K562 (cell line): ENCODE results near the gene TXN2. TPM values are rescaled to one million over a fixed set of nuclear protein-coding genes. Genes with fewer than 3 reads are reported as not detected.

Experiments
- C11orf30 ChIP-seq: fragments of 450-650 bp; IDR thresholded peaks from 2 replicates; pipeline ENCODE4 v1.6.1; 2016; ENCODE audit warnings: low read depth, mild to moderate bottlenecking
- E2F6 ChIP-seq, 2 experiments: IDR thresholded peaks; 2 replicates each; pipeline ENCODE4 v1.6.1; 2011; ENCODE audit warnings: borderline replicate concordance in 1 of 2, control low read depth in 1 of 2, low read depth in 1 of 2, low read length in 1 of 2, mild to moderate bottlenecking in 1 of 2, mixed read lengths in 1 of 2, moderate library complexity in 1 of 2; ENCODE audit not compliant: insufficient read depth in 1 of 2, insufficient read length in 1 of 2, poor library complexity in 1 of 2, severe bottlenecking in 1 of 2; ENCODE audit errors: extremely low read depth in 1 of 2
- FOXM1 ChIP-seq, 2 experiments: fragments of 450-650 bp in 1 of 2; sonication (generic) in 1 of 2; formaldehyde crosslinking in 1 of 2; IDR thresholded peaks; 2 replicates each; pipeline versions ENCODE4 v1.6.1 to v1.9.0; 2017 to 2022; ENCODE audit warnings: low read depth in 2 of 2, mild to moderate bottlenecking in 2 of 2, missing genetic modification reagents in 1 of 2, moderate library complexity in 1 of 2
- GMEB1 ChIP-seq: fragments of 250-450 bp; sonication (Bioruptor Pico); IDR thresholded peaks from 2 replicates; pipeline ENCODE4 v1.4.0; 2020; ENCODE audit warnings: mild to moderate bottlenecking
- KAT2B ChIP-seq: IDR thresholded peaks from one replicate; pipeline ENCODE4 v1.6.1; 2012; ENCODE audit warnings: low read depth, mild to moderate bottlenecking, control low read depth, inconsistent platforms, low read length, moderate library complexity
- KAT8 ChIP-seq: fragments of 450-650 bp; IDR thresholded peaks from 2 replicates; pipeline ENCODE4 v1.6.1; 2016; ENCODE audit warnings: low read depth, mild to moderate bottlenecking
- KDM2B ChIP-seq: fragments of 250-450 bp; sonication (Bioruptor Pico); IDR thresholded peaks from 2 replicates; pipeline ENCODE4 v1.8.0; 2021; ENCODE audit warnings: mild to moderate bottlenecking, moderate library complexity
- MEF2D ChIP-seq: conservative IDR thresholded peaks from 2 replicates; pipeline ENCODE4 v1.6.1; 2016; ENCODE audit warnings: low read depth, missing genetic modification characterization, missing compliant biosample characterization
- MYNN ChIP-seq, 2 experiments: sonication (generic); formaldehyde crosslinking in 1 of 2; IDR thresholded peaks; 2 replicates each; pipeline versions ENCODE4 v1.5.0 to v1.6.1; 2016 to 2020; ENCODE audit warnings: antibody characterized with exemption in 1 of 2, missing genetic modification reagents in 1 of 2
- NONO ChIP-seq, 2 experiments: fragments of 200-400 bp in 1 of 2; fragments of 450-650 bp in 1 of 2; formaldehyde crosslinking in 1 of 2; IDR thresholded peaks; 2 replicates each; pipeline ENCODE4 v1.6.1; 2017; ENCODE audit warnings: low read depth in 2 of 2, mild to moderate bottlenecking in 2 of 2, moderate library complexity in 2 of 2, low read length in 1 of 2
- PCBP1 ChIP-seq: fragments of 200-400 bp; formaldehyde crosslinking; IDR thresholded peaks from 2 replicates; pipeline ENCODE4 v1.6.1; 2018; ENCODE audit warnings: mild to moderate bottlenecking, low read depth, low read length; ENCODE audit not compliant: poor library complexity, severe bottlenecking
- PRDM10 ChIP-seq: fragments of 450-650 bp; IDR thresholded peaks from 2 replicates; pipeline ENCODE4 v1.6.1; 2018; ENCODE audit not compliant: partially characterized antibody
- SMARCE1 ChIP-seq: fragments of 450-650 bp; IDR thresholded peaks from 2 replicates; pipeline ENCODE4 v1.7.1; 2016; ENCODE audit warnings: mild to moderate bottlenecking
- ZFP91 ChIP-seq: sonication (generic); formaldehyde crosslinking; IDR thresholded peaks from 2 replicates; pipeline ENCODE4 v1.8.0; 2022; ENCODE audit warnings: mild to moderate bottlenecking, missing genetic modification reagents
- polyA plus RNA-seq, 8 experiments: library from polyadenylated mRNA; depleted of rRNA in 4 of 8; stranded (reverse) in 5 of 8; unstranded in 3 of 8; fragments of >200 nt; fragmentation: Nextera tagmentation in 2 of 8; fragmentation: Illumina TruSeq in 1 of 8; extraction: Ambion mirVana in 2 of 8; extraction: Trizol in 1 of 8; gene quantifications; 2 replicates each; pipeline versions ENCODE4 v1.2.1 to v1.2.3, GENCODE V29; 2011 to 2014; ENCODE audit warnings: inconsistent platforms in 1 of 8, missing spikeins in 1 of 8
- total RNA-seq, 7 experiments: library from RNA; depleted of rRNA in 6 of 7; stranded (reverse); fragments of >200 nt in 6 of 7; fragmentation: Illumina TruSeq in 2 of 7; extraction: Trizol in 2 of 7; gene quantifications; 2 replicates each; pipeline versions ENCODE4 v1.2.1 to v1.2.3, GENCODE V29; 2011 to 2021; ENCODE audit warnings: low replicate concordance in 1 of 7

Gene TXN2
- total and polyA plus RNA-seq, 9 of the 15 experiments (the other 6 are each of a cell fraction or from before 2014, with no cell fraction given) = 48.5 to 399 (median 118) TPM

GRCh38 chr22:36506637-36507517 is 25.4 kb upstream of the TXN2 start, which contains the start of gene FOXRED2 (continued):
- no peak for TF ChIP-seq FOXM1 (IDR thresholded peaks at IDR 0.05; ENCODE audit: low read depth)
- peak; percentile 90; the same call in 1 of the 2 replicates for TF ChIP-seq FOXM1 (CRISPR knock-in tag; IDR thresholded peaks at IDR 0.05; ENCODE audit: low read depth)
- peak; percentile 39; the same call in 1 of the 2 replicates for TF ChIP-seq GMEB1 (CRISPR knock-in tag)
- peak; percentile 46 to 50; a peak in 3 of 4 replicates for TF ChIP-seq NONO (IDR thresholded peaks at IDR 0.05; ENCODE audit: low read depth in 2 of 2, low read length in 1 of 2)
- 0 out of 2 replicates have a peak, but pooled peaks have one; percentile 20 for TF ChIP-seq MEF2D (tag)
- TF ChIP-seq PCBP1 = peak; percentile 40
- TF ChIP-seq KDM2B (CRISPR knock-in tag) = no peak
- TF ChIP-seq ZFP91 (CRISPR knock-in tag) = no peak
- no peak for TF ChIP-seq SMARCE1
- TF ChIP-seq KAT8 = no peak
- TF ChIP-seq C11orf30 = no peak; the same call in 1 of the 2 replicates
- TF ChIP-seq MYNN (IDR thresholded peaks at IDR 0.05) = no peak
- TF ChIP-seq MYNN (CRISPR knock-in tag; IDR thresholded peaks at IDR 0.05) = no peak
- peak; percentile 98 to 99 for TF ChIP-seq E2F6 (IDR thresholded peaks at IDR 0.05; ENCODE audit: borderline replicate concordance in 1 of 2, extremely low read depth in 1 of 2, insufficient read depth in 1 of 2, insufficient read length in 1 of 2, low read depth in 1 of 2, low read length in 1 of 2, poor library complexity in 1 of 2, severe bottlenecking in 1 of 2)
- peak; percentile 96 for TF ChIP-seq PRDM10
- TF ChIP-seq KAT2B = no peak
